Suprapubic skin (tissue), 4 donors: ENCODE measurements around the gene ST3GAL3. TPM values are rescaled to one million over a fixed set of nuclear protein-coding genes. Genes with fewer than 3 reads are reported as not detected.
A peak's percentile ranks its signal among the peaks of the same experiment; 100 is the strongest.

Source experiments
- DNase-seq, 2 donors: peaks; one replicate each; pipeline ENCODE4 v3.0.0-alpha.2; 2019; ENCODE audit warnings: low spot score in 2 of 2
- H3K27ac ChIP-seq: fragments of 200-600 bp; sonication (generic); one replicate; pipeline ENCODE4 v1.5.1; 2019
- H3K27me3 ChIP-seq: fragments of 200-600 bp; sonication (generic); one replicate; pipeline ENCODE4 v1.5.1; 2019
- H3K36me3 ChIP-seq: fragments of 200-600 bp; sonication (generic); one replicate; pipeline ENCODE4 v1.5.1; 2019
- H3K4me1 ChIP-seq: fragments of 200-600 bp; sonication (generic); one replicate; pipeline ENCODE4 v1.5.1; 2019
- H3K4me3 ChIP-seq: fragments of 200-600 bp; sonication (generic); one replicate; pipeline ENCODE4 v1.5.1; 2019; ENCODE audit warnings: mild to moderate bottlenecking
- H3K9me3 ChIP-seq: fragments of 200-600 bp; sonication (generic); one replicate; pipeline ENCODE4 v1.5.1; 2019
- EP300 ChIP-seq: sonication (generic); formaldehyde crosslinking; IDR thresholded peaks from one replicate; pipeline ENCODE4 v1.6.1; 2017; ENCODE audit warnings: antibody characterized with exemption
- POLR2A ChIP-seq, 2 donors: fragments of 450-650 bp; IDR thresholded peaks; one replicate each; pipeline ENCODE4 v1.6.1; 2017; ENCODE audit warnings: antibody characterized with exemption in 2 of 2, mild to moderate bottlenecking in 2 of 2, moderate library complexity in 2 of 2
- POLR2AphosphoS5 ChIP-seq, 3 donors: sonication (generic); formaldehyde crosslinking; IDR thresholded peaks; one replicate each; pipeline ENCODE4 v1.6.1; 2017; ENCODE audit warnings: antibody characterized with exemption in 3 of 3
- WGBS: methylation state at CpG from one replicate; pipeline ENCODE4 v1.1.5; 2018; 5-methylcytosine and 5-hydroxymethylcytosine counted together
- total RNA-seq, 4 donors: library from RNA; depleted of rRNA; stranded (reverse); fragments of >200 nt; gene quantifications; one replicate each; pipeline ENCODE4 v1.1.0, GENCODE V29; 2016
- TF ChIP-seq, protein P1 (sequence below), 2 donors: fragments of 200-600 bp in 1 of 2; fragments of 450-650 bp in 1 of 2; sonication (generic) in 1 of 2; IDR thresholded peaks; one replicate each; pipeline ENCODE4 v1.5.1; 2016 to 2019; ENCODE audit warnings: antibody characterized with exemption in 2 of 2, mild to moderate bottlenecking in 1 of 2, moderate library complexity in 1 of 2

Gene ST3GAL3
- total RNA-seq, 4 donors from 2014 or later: 6.3 to 21.0 (median 9.9) TPM

GRCh38 chr1:43933386-43934100, 226.2 kb downstream of the ST3GAL3 start, which contains the start of gene ARTN:
ARTN (plus strand) TSS chr1:43933801; CDS start chr1:43935657, 1,856 bp downstream.
- Histone ChIP-seq H3K4me3 (peak within 1 kb of the TSS; percentile 45), H3K36me3 (no peaks in the 10 kb centered on the region), H3K27ac (no peak within 1 kb of the TSS), H3K9me3 (no peaks in the 10 kb centered on the region), H3K27me3 (peaks cover 10% of the 10 kb centered on the region), H3K4me1 (peaks cover 56% of the 10 kb centered on the region)
- WGBS: 5% methylated on average over 24 of the region's 42 CpGs
- no peak for DNase-seq
- TF ChIP-seq POLR2A (IDR thresholded peaks at IDR 0.05): no peak

DNA sequence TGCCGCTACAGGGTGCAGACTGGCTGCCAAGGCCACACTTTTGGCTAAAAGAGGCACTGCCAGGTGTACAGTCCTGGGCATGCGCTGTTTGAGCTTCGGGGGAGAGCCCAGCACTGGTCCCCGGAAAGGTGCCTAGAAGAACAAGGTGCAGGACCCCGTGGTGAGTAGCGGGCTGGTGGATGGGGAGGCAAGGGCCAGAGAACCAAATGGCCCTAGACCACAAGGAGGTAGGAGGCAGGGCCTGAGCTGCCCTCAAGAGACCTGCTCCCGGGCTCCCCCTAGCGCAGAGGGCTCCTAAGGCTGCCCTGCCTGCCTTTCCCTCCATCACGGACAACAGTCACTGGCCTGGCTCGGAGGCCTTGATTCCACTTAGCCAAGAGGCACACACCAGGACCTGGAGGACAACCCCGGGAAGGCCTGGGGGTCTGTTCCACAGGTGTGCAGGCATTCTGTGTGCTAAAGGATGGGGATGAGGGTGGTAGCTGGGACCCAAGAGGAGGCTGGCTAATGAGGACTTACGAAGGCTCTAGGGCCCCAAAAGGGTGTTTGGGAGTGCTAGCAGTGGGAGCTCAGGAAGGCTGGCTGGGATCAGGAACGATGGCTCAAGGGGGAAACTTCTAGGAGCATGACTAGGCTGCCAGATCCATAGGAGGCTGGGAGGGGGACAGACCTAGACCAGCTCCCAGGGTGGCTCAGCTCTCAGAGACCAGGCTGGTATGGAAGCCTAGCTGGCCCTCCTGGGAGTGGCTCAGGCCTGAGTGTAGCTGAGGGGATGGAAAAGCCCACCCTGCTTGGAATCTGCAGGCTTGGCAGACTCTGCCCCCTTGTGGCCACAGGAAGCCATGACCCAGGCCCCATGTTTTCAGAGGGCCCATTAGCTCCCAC, 227.0 kb downstream of the ST3GAL3 start:
- peak overlapping the region; percentile 45 for H3K4me3 ChIP-seq
- no peak for DNase-seq
- no peaks in the 10 kb centered on the region for H3K9me3 ChIP-seq
- peaks cover 63% of the 10 kb centered on the region for H3K4me1 ChIP-seq
- H3K27ac ChIP-seq: no peak overlapping the region
- TF ChIP-seq, protein P1, sequence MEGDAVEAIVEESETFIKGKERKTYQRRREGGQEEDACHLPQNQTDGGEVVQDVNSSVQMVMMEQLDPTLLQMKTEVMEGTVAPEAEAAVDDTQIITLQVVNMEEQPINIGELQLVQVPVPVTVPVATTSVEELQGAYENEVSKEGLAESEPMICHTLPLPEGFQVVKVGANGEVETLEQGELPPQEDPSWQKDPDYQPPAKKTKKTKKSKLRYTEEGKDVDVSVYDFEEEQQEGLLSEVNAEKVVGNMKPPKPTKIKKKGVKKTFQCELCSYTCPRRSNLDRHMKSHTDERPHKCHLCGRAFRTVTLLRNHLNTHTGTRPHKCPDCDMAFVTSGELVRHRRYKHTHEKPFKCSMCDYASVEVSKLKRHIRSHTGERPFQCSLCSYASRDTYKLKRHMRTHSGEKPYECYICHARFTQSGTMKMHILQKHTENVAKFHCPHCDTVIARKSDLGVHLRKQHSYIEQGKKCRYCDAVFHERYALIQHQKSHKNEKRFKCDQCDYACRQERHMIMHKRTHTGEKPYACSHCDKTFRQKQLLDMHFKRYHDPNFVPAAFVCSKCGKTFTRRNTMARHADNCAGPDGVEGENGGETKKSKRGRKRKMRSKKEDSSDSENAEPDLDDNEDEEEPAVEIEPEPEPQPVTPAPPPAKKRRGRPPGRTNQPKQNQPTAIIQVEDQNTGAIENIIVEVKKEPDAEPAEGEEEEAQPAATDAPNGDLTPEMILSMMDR (IDR thresholded peaks at IDR 0.05): peak; percentile 67 to 79
- no peak for TF ChIP-seq POLR2AphosphoS5 (IDR thresholded peaks at IDR 0.05)
- H3K36me3 ChIP-seq: no peaks in the 10 kb centered on the region
- WGBS: 21% methylated on average over 5 of the region's 13 CpGs
- H3K27me3 ChIP-seq: peaks cover 10% of the 10 kb centered on the region

GRCh38 chr1:43934986-43935324, 227.6 kb downstream of the ST3GAL3 start:
- Histone ChIP-seq H3K4me3 (no peak overlapping the region), H3K9me3 (no peaks in the 10 kb centered on the region), H3K4me1 (peaks cover 65% of the 10 kb centered on the region), H3K27me3 (peaks cover 10% of the 10 kb centered on the region), H3K27ac (no peak overlapping the region), H3K36me3 (no peaks in the 10 kb centered on the region)
- TF ChIP-seq, protein P1 (IDR thresholded peaks at IDR 0.05): no peak
- TF ChIP-seq POLR2A (IDR thresholded peaks at IDR 0.05): no peak
- TF ChIP-seq POLR2AphosphoS5 (IDR thresholded peaks at IDR 0.05): no peak
- TF ChIP-seq EP300: no peak
- WGBS: 60% methylated on average over 4 of the region's 5 CpGs
- no peak for DNase-seq

DNA sequence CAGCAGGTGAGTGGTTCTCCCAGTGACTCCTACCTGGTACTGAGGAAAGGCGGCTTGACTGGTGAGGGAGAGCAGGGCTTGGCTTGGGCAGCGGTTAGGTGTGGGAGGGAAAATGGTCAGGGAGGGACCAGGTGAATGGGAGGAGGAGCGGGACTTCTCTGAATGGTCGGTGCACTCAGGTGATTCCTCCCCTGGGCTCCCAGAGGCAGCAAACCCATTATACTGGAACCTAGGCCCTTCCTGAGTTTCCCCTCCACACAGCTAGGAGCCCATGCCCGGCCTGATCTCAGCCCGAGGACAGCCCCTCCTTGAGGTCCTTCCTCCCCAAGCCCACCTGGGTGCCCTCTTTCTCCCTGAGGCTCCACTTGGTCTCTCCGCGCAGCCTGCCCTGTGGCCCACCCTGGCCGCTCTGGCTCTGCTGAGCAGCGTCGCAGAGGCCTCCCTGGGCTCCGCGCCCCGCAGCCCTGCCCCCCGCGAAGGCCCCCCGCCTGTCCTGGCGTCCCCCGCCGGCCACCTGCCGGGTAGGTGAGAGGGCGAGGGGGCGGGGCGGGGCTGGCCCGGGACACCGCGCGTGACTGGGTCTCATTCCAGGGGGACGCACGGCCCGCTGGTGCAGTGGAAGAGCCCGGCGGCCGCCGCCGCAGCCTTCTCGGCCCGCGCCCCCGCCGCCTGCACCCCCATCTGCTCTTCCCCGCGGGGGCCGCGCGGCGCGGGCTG, 228.5 kb downstream of the ST3GAL3 start:
- Histone ChIP-seq H3K4me1 (peaks cover 63% of the 10 kb centered on the region), H3K36me3 (no peaks in the 10 kb centered on the region), H3K27ac (no peak overlapping the region), H3K4me3 (peak overlapping the region; percentile 51), H3K27me3 (peaks cover 10% of the 10 kb centered on the region), H3K9me3 (no peaks in the 10 kb centered on the region)
- WGBS: 28% methylated on average over 14 of the region's 48 CpGs
- TF ChIP-seq POLR2AphosphoS5 (IDR thresholded peaks at IDR 0.05) (no peak), POLR2A (IDR thresholded peaks at IDR 0.05) (no peak), EP300 (no peak)
- TF ChIP-seq, protein P1 (IDR thresholded peaks at IDR 0.05): no peak
- no peak for DNase-seq

GRCh38 chr1:43936431-43937151, 229.3 kb downstream of the ST3GAL3 start:
- H3K27me3 ChIP-seq: peaks cover 10% of the 10 kb centered on the region
- H3K4me3 ChIP-seq: peak overlapping the region; percentile 51
- H3K36me3 ChIP-seq: no peaks in the 10 kb centered on the region
- H3K27ac ChIP-seq: no peak overlapping the region
- TF ChIP-seq POLR2A (IDR thresholded peaks at IDR 0.05): no peak
- TF ChIP-seq, protein P1 (IDR thresholded peaks at IDR 0.05): peak in 1 of 2 donors; percentile 6
- whole genome bisulfite sequencing: 17% methylated on average over 39 of the region's 56 CpGs
- H3K4me1 ChIP-seq: peaks cover 59% of the 10 kb centered on the region
- H3K9me3 ChIP-seq: no peaks in the 10 kb centered on the region
- no peak for DNase-seq
